ENCODE data around the gene AMPD2.

DNA sequence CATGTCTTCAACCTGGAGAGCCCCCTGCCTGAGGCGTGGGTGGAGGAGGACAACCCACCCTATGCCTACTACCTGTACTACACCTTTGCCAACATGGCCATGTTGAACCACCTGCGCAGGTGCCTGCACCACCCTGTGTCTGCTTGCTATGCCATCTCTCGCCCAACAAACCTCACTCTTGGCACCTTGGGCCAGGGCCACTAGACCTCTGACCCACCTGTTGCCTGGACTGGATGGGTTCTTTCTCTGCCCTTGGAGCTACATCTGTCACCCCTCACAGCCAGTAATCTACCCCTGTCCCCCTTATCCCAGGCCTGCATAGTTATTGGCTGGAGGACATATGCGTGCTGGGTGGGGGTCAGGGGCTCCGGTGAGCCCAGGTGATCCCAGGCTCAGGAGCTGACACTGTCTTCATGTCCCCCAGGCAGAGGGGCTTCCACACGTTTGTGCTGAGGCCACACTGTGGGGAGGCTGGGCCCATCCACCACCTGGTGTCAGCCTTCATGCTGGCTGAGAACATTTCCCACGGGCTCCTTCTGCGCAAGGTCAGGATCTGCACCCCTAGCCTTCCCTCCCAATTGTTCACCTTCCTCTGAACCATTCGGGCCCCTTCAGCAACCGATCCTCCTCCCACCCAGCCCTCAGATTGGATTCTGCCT is 9.9 kb downstream of the AMPD2 start:
- TF ChIP-seq POLR2A (IDR thresholded peaks at IDR 0.05) = no peak
- TF ChIP-seq, protein P1, sequence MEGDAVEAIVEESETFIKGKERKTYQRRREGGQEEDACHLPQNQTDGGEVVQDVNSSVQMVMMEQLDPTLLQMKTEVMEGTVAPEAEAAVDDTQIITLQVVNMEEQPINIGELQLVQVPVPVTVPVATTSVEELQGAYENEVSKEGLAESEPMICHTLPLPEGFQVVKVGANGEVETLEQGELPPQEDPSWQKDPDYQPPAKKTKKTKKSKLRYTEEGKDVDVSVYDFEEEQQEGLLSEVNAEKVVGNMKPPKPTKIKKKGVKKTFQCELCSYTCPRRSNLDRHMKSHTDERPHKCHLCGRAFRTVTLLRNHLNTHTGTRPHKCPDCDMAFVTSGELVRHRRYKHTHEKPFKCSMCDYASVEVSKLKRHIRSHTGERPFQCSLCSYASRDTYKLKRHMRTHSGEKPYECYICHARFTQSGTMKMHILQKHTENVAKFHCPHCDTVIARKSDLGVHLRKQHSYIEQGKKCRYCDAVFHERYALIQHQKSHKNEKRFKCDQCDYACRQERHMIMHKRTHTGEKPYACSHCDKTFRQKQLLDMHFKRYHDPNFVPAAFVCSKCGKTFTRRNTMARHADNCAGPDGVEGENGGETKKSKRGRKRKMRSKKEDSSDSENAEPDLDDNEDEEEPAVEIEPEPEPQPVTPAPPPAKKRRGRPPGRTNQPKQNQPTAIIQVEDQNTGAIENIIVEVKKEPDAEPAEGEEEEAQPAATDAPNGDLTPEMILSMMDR (IDR thresholded peaks at IDR 0.05) = no peak
